Measurements from ENCODE around the gene TSHZ1.

Gene TSHZ1

GRCh38 chr18:75228967-75229366 lies 18.4 kb downstream of the TSHZ1 start:
- Histone ChIP-seq H3K4me1 (ENCODE audit: insufficient read depth, low read length, poor library complexity, severe bottlenecking) (peaks cover 3% of the 10 kb centered on the region), H3K27me3 (ENCODE audit: insufficient read depth, low read length, poor library complexity, severe bottlenecking) (no peaks in the 10 kb centered on the region), H3K9ac (ENCODE audit: low read depth, low read length, poor library complexity, severe bottlenecking) (no peak overlapping the region), H3K79me2 (ENCODE audit: insufficient read depth, low read length) (peaks cover 89% of the 10 kb centered on the region), H4K20me1 (ENCODE audit: insufficient read depth, low read length, poor library complexity, severe bottlenecking) (peaks cover 10% of the 10 kb centered on the region), H3K9me3 (ENCODE audit: insufficient read depth, low read depth, low read length) (no peaks in the 10 kb centered on the region), H2AFZ (ENCODE audit: low read length) (no peak overlapping the region), H3K9me2 (replicated peaks; ENCODE audit: low read depth, low read length) (no peaks in the 10 kb centered on the region), H3K4me3 (ENCODE audit: low read length, poor library complexity, severe bottlenecking) (no peak overlapping the region), H3F3A (ENCODE audit: low read depth) (no peaks in the 10 kb centered on the region), H3K36me3 (ENCODE audit: insufficient read depth, low read length) (no peaks in the 10 kb centered on the region; the same call in 1 of the 2 replicates), H3K4me2 (ENCODE audit: low read depth, low read length, poor library complexity, severe bottlenecking) (no peak overlapping the region)
- TF ChIP-seq EZH2phosphoT487 (IDR thresholded peaks at IDR 0.05; ENCODE audit: borderline replicate concordance) (no peak), CTCF (conservative IDR thresholded peaks at IDR 0.05; ENCODE audit: low read length) (no peak)

GRCh38 chr18:75229437-75229836 lies 18.8 kb downstream of the TSHZ1 start:
- no peak overlapping the region for H3K4me3 ChIP-seq (ENCODE audit: low read length, poor library complexity, severe bottlenecking)
- no peaks in the 10 kb centered on the region for H3K27me3 ChIP-seq (ENCODE audit: insufficient read depth, low read length, poor library complexity, severe bottlenecking)
- H3K36me3 ChIP-seq (ENCODE audit: insufficient read depth, low read length) = no peaks in the 10 kb centered on the region; the same call in 1 of the 2 replicates
- no peak overlapping the region for H3K9ac ChIP-seq (ENCODE audit: low read depth, low read length, poor library complexity, severe bottlenecking)
- H3K79me2 ChIP-seq (ENCODE audit: insufficient read depth, low read length) = peaks cover 88% of the 10 kb centered on the region
- no peaks in the 10 kb centered on the region for H3K9me3 ChIP-seq (ENCODE audit: insufficient read depth, low read depth, low read length)
- H2AFZ ChIP-seq (ENCODE audit: low read length) = no peak overlapping the region
- no peaks in the 10 kb centered on the region for H3F3A ChIP-seq (ENCODE audit: low read depth)
- H3K9me2 ChIP-seq (replicated peaks; ENCODE audit: low read depth, low read length) = no peaks in the 10 kb centered on the region
- TF ChIP-seq EZH2phosphoT487 (IDR thresholded peaks at IDR 0.05; ENCODE audit: borderline replicate concordance) (no peak), CTCF (conservative IDR thresholded peaks at IDR 0.05; ENCODE audit: low read length) (no peak)
- no peak overlapping the region for H3K4me2 ChIP-seq (ENCODE audit: low read depth, low read length, poor library complexity, severe bottlenecking)
- no peaks in the 10 kb centered on the region for H3K4me1 ChIP-seq (ENCODE audit: insufficient read depth, low read length, poor library complexity, severe bottlenecking)
- H4K20me1 ChIP-seq (ENCODE audit: insufficient read depth, low read length, poor library complexity, severe bottlenecking) = peaks cover 7% of the 10 kb centered on the region

- no peaks in the 10 kb centered on the region for H3K4me1 ChIP-seq (ENCODE audit: insufficient read depth, low read length, poor library complexity, severe bottlenecking)
- no peak overlapping the region for H2AFZ ChIP-seq (ENCODE audit: low read length)
- H3K4me2 ChIP-seq (ENCODE audit: low read depth, low read length, poor library complexity, severe bottlenecking) = no peak overlapping the region
- no peak for TF ChIP-seq EZH2phosphoT487 (IDR thresholded peaks at IDR 0.05; ENCODE audit: borderline replicate concordance)
- TF ChIP-seq CTCF (conservative IDR thresholded peaks at IDR 0.05; ENCODE audit: low read length) = no peak
- no peaks in the 10 kb centered on the region for H3F3A ChIP-seq (ENCODE audit: low read depth)
- H3K9me3 ChIP-seq (ENCODE audit: insufficient read depth, low read depth, low read length) = no peaks in the 10 kb centered on the region
- H3K79me2 ChIP-seq (ENCODE audit: insufficient read depth, low read length) = peaks cover 88% of the 10 kb centered on the region
- H3K36me3 ChIP-seq (ENCODE audit: insufficient read depth, low read length) = no peaks in the 10 kb centered on the region; the same call in 1 of the 2 replicates
- H4K20me1 ChIP-seq (ENCODE audit: insufficient read depth, low read length, poor library complexity, severe bottlenecking) = peaks cover 7% of the 10 kb centered on the region
- no peaks in the 10 kb centered on the region for H3K9me2 ChIP-seq (replicated peaks; ENCODE audit: low read depth, low read length)
- no peak overlapping the region for H3K4me3 ChIP-seq (ENCODE audit: low read length, poor library complexity, severe bottlenecking)
- no peaks in the 10 kb centered on the region for H3K27me3 ChIP-seq (ENCODE audit: insufficient read depth, low read length, poor library complexity, severe bottlenecking)
- H3K9ac ChIP-seq (ENCODE audit: low read depth, low read length, poor library complexity, severe bottlenecking) = no peak overlapping the region
These were observed 19.8 kb downstream of the TSHZ1 start for GRCh38 chr18:75230163-75231052.
